Dedifferentiated amniotic fluid mesenchymal stem cell (primary cell): Measurements from ENCODE around the gene PAQR8.
"Not testable (repeated sequence)": the region's sequence is repeated elsewhere in the genome, so short reads cannot be mapped to it uniquely, and the experiment has no call there.

Experiments
- DNase-seq: peaks from one replicate; pipeline ENCODE4 v3.0.0-alpha.2; 2016; ENCODE audit errors: extremely low spot score

PAQR8 gene

DNA sequence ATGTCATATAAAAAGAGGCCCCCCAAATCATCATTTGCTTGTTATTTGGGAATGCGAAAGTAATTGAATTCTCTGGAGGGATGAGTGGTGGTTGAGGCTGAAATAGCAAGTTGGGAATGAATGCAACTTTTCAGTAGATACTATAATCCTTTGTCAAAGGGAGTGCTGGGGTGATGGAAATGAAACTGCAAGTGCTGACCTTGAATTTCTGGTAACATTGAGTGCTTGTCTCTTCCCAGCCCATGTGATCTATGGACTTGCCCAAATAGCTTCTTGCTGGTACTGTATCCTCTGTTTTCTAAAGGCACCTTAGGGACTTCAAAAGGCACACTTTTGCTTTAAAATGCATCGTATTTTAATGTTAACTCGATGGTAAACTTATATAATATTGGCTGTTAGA, 14.8 kb downstream of the PAQR8 start:
- DNase-seq, result no peak

DNA sequence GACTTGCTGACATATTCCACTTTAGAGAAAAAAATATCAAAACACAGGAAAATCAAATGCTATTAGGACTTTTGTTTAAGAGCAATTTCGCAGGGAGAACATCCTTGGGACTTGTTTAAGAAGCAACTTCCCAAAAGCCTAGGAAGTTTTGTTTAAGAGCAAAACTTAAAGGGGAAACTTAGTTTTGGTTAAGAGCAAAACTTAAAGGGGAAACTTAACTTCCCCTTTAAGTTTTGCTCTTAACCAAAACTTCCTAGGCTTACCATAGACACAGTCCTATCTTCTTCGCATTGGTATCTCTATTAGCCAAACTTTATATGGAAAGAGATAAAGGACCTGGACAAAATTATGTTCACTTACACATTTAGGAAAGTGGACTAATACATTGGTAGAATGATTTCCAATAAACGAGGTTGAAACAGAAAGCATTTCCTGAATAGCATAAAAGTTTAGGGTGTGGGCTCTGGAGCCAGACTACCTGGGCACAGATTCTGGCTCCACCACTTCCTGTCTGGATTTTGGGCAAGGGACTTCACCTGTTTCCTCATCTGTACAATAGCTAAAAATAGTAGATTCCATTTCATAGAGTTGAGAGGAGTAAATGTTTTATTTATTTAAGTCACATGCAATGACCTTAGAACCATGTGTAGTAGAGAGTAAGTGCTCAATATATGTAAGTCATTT, 15.7 kb downstream of the PAQR8 start:
- no peak for DNase-seq

DNA sequence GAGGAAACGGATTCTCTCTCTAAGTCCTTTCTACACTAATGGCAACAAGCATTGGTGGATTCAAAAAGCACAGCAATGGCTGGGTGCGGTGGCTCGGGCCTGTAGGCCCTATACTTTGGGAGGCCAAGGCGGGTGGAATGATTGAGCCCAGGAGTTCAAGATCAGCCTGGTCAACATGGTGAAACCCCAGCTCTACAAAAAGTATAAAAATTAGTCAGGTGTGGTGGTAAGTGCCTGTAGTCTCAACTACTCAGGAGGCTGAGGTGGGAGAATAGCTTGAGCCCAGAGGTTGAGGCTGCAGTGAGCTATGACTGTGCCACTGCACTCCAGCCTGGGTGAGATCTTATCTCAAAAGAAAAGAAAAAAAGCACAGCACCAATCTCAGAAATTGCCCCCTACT, 19.3 kb downstream of the PAQR8 start:
- no peak for DNase-seq

DNA sequence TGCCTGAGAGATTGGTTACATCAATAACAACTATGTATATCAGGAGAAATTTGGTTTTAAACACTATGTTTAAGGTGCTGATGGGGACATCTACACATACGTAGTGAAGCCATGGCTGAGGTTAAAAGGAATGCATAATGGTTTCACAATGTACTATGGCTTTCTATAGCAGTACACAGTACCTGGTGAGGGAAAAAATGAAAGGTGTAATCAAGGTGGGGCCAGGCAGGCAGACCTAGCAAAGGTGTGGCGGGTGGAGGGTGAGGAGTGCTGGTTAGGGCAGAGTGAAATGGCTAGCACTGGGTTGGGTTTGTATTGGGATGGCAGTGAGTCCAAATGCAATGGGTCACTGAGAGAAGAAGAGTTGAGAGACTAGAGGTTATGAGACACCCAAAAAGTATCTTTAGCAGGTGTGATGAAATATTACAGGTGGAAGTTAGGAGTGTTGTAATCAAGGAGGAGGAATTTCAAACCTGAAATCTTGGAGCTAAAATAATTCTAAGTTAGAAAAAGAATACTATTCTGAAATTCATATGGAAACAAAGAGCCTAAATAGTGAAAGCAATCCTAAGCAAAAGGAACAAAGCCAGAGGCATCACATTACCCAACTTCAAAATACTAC, 22.3 kb downstream of the PAQR8 start:
- no peak for DNase-seq

DNA sequence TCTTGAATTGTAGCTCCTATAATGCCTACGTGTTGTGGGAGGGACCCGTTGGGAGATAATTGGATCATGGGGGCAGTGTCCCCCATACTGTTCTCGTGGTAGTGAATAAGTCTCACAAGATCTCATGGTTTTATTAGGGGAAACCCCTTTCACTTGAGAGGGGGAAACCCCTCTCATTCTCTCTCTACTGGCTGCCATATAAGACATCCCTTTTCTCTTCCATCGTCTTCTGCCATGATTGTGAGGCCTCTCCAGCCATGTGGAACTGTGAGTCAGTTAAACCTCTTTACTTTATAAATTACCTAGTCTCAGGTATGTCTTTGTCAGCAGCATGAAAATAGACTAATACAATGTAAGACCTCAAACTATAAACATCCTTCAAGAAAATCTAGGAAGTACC, 23.1 kb downstream of the PAQR8 start:
- no peak for DNase-seq

DNA sequence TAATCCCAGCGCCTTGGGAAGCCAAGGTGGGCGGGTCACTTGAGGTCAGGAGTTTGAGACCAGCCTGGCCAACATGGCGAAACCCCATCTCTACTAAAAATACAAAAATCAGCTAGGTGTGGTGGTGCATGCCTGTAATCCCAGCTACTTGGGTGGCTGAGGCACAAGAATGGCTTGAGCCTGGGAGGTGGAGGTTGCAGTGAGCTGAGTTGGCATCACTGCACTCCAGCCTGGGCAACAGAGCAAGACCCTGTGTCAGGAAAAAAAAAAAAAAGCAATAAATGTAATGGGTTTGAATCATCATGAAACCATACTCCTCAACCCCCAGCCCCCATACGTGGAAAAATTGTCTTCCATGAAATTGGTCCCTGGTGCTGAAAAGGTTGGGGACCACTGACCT, 26.2 kb downstream of the PAQR8 start:
- not testable (repeated sequence) for DNase-seq

DNA sequence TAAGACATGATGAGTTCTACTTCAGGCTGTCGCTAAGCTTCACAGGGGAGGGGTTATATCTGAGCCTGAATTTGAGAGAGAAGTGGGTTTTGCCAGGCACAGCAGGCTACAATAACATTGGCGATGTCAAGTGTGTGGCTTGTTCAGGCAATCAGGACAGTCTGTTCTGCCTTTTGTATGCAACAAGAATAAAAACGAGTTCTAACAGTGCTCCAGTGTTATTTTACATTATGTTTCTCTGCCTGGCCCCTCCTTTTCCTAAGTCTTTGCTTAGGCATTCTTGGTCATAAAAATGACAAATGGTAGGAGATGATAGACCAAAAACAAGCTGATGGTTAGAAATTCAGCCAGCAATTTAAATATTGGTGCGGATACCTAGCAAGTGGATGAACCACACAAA, 26.8 kb downstream of the PAQR8 start:
- no peak for DNase-seq

DNA sequence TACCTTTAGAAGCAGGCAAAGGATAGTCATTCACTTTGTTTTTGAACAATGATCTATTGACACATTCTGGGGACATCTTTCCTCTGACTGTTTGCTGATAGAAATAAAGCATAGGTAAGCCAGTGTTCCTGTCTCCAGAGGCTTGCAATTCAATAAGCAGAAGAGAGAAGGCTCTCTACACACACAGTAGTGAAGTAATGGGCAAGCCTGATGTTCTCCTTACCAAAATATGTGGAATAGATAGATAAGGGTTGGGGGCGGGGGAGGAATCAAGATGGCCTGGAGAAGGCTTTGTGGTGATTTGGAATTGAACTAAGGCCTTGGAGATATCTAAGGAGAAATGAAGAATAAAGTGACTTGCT, 27.3 kb downstream of the PAQR8 start:
- no peak for DNase-seq

DNA sequence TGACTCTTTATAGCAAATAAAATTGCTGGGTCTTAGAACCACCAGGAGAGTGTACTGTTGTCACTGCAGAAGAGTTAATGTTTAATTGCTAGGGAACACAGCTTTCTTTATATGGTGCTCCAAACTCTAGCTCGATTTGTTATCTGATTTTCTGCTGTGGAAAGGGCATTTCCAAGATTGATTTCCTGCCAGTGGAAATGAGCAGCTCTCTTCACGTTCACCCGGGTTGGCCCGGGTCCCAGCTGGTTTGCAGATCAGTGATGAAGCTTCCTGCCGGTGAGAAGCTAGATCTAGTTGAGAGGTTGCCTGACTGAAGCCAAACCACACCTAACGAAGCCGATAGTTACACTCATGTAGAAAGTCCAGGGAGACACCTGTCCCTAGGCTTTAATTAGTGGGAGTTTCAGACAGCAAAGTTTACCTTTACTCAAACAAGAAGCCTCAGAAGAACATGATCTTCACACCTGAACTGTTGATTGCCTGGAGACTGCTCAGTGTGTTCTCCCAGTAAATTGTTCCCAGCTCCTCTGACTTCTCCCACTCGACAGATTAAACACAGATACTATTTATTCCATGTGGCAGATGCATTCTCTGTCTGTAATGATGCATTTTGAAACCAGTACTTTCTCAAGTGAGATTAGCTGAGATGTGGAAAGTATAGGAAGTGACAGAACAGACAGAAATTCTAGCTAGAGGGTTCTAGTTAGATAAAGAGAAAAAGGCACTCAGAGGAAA, 27.8 kb downstream of the PAQR8 start:
- DNase-seq, result no peak

DNA sequence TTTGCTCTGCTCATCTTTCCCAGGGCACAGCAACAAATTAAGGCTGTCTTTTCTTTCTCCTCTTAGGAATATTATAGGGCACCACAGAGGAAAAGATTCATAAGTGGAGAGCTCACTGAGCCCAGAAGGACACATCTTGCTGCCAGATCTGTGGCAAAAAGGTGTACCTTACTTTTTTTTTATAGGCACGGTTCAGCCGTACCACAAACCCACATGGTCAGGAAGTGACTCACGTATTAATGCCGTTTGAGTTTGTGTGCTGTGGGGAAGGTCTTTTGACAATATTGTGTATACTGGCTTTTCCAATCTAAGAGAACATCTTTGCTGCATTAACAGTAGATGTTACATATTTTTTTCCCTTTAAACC, 28.4 kb downstream of the PAQR8 start:
- no peak for DNase-seq

DNA sequence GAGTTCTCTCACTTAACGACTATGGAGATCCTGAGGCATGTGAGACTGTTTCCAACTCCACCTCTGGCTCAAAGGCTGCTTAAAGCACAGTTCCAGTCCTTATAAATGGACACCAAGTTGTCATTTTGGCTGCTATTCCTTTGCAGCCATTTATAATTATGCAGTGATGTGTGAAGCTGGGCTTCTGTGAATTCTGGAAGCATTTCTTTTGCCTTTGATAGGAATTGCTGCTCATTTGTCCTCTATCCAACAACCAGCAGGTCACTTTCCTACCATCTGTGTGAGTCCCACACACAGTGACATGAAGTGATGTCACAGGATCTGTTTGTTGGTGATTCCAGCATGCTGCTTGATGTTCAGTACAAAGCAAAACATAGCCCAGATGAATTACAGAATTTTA, 29.6 kb downstream of the PAQR8 start:
- DNase-seq, result no peak

DNA sequence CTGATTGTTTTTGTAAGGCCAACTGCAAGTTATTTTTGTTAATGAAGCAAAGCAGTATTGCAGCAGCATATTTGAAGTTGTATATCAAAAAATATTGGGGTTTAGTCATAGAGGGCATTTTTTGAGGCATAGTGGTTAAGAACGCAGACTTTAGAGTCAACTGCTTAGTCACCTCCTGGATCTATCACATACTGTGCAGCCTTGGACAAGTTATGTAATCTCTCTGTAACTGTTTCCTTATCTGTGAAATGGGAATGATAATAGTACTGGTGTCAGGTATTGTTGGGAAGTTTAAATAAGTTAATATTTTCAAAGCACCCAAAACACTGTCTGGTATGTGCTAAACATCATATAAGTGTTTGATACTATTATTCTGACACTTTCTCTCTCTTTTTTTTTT, 31.0 kb downstream of the PAQR8 start:
- peak; percentile 34 for DNase-seq

DNA sequence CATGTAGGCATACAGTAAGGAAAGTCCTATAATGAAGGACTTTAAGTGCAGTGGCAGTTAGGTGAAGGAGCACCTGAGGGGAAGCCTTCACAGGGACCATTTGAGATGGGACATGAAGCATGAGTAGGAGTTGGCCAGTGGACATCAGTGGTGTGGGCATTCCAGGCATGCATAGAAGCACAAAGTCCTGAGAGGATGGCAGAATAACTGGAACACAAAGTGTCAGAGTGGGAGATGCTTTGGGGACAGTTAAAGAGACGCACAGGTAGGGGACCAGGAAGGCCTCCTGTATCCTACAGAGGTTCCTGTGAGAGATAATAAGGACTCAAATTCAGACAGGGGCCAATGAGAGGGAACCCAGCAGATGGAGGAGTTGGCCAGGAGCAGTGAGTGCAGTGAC, 31.8 kb downstream of the PAQR8 start:
- no peak for DNase-seq

DNA sequence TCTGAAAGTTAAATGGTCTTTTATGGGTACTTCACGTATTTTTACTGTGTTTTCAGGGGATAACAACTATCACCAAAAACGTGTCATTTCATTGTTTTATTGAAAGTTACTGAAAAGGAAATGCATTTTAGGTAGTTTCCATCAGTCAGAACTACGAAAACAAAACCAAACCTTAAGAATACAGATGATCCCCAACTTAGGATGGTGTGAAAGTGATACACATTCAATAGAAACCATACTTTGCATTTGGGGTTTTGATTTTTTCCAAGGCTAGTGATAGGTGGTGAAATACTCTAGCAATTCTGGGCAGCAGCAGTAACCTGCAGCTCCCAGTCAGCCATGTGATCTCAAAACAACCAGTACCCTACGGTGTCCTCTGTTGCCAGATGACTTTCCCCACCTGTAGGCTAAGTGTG, 32.3 kb downstream of the PAQR8 start:
- DNase-seq, result no peak

DNA sequence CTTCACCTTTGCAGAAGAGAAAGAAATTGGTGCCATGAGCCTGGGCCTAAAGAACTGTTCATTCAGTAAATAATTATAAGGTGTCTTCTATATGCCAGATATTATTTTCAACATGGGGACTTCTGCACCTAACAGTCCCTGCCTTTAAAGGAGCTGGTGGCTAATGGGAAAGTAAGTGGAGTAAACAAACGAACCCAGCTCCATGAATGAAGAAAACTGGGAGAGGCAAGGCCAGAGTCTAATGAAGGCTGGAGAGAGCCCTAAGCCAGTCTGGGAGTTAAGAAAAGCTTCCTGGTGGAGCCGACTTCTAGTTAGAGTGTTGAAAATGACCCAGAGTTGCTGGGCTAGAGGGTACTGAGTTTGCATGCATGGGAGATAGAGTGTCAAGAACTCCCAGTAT, 34.0 kb downstream of the PAQR8 start:
- no peak for DNase-seq

DNA sequence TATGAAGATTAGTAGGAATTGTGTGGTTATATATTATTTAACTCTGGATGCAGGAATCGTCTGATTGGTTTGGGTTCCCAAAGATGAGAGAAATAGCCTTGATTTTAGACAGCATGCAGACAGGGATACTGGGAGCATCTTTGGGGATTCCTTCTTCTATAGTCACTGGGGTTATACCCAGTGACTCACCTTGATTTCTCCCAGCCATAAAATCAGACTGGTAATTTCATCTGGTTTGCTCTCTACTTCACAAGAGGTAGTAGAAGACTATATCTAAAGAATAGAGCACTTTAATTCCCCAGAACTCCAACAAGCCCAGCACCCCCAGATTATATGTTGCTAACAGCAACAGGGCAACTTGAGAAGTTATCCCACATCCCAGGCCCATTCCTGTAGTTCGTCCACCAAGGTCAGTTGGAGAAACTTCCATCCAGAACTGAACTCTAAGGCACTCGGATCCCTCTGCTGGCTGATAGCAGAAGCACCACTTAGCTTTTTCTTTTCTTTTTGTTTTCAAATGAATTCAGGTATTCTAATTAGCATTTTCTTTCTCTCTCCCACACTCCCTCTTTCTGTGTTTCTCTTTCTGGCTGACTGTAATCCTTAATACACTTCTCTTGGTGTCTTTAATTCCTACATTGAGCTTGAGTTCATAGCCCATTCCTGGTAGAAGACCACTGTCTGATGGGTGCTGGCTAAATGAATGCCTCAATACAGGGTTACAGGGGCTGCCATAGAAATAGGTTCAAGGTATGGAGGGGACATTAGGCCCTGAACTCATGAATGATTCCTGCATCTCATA, 37.8 kb downstream of the PAQR8 start:
- DNase-seq, result peak; percentile 70

DNA sequence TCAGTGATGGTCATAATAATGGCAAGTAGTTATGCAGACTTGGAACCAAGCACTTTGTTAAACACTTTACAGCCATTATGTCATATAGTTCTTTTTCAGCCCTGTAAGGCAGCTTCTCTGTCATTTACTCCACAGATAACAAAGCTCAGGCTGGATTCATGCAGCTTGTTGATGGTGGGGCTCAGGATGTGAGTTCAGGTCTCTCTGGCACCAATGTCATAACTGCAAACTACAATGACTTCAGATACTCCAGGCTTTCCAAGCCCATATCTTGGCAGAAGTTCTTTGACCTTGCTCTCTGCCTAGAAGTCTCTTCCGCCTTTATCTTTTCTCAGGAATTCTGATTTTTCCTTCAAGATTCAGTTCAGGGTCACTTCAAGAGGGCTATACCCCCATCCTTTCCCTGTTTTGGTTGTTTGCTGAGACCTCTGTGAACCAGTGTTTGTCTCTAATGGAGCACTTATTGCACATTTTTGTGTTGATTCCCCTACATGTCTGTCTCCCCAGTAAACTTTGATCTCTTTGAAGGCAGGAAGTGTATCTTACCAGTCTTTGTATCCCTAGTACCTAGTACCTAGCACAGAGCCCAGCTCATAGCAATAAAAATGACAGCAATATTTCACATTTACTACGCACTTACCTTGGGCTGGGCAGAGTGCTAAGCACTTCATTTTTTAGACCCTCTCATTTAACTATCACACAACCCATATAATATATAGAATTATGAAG, 38.5 kb downstream of the PAQR8 start:
- DNase-seq, result no peak

DNA sequence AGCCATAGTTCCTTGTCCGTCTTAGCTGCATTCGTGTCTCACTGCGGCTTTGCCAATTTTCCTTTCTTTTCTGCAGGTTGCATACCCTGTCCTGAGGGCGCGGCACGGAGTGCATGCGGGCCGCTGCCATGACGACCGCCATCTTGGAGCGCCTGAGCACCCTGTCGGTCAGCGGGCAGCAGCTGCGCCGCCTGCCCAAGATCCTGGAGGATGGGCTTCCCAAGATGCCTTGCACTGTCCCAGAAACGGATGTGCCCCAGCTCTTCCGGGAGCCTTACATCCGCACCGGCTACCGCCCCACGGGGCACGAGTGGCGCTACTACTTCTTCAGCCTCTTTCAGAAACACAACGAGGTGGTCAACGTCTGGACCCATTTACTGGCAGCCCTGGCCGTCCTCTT, 41.1 kb downstream of the PAQR8 start:
- DNase-seq, result no peak

DNA sequence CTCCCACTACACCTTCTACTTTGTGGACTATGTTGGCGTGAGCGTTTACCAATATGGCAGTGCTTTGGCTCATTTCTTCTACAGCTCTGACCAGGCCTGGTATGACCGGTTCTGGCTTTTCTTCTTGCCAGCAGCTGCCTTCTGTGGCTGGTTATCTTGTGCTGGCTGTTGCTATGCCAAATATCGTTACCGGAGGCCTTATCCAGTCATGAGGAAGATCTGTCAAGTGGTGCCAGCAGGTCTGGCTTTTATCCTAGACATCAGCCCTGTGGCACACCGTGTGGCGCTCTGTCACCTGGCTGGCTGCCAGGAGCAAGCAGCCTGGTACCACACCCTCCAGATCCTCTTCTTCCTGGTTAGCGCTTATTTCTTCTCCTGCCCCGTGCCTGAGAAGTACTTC, 41.7 kb downstream of the PAQR8 start:
- DNase-seq, result no peak

DNA sequence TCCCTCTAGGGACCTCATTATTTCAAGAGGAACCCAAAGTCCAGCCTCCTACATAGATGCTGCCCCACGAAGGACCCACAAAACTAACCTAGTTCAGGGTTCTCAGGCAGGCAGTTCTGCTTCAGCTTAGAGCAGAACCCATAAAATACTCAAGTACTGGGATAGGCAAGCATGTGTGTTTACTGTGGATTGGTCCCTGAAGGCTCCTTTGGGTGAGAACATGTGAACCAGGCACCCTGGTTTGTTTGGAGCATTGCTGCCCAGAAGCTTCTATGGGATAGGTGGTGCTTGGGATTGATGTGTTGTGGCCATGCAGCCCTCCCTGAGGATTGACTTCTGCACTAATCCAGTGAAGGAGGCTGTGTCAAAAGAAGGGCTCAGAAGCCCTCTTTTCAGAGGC, 43.3 kb downstream of the PAQR8 start:
- DNase-seq, result no peak

DNA sequence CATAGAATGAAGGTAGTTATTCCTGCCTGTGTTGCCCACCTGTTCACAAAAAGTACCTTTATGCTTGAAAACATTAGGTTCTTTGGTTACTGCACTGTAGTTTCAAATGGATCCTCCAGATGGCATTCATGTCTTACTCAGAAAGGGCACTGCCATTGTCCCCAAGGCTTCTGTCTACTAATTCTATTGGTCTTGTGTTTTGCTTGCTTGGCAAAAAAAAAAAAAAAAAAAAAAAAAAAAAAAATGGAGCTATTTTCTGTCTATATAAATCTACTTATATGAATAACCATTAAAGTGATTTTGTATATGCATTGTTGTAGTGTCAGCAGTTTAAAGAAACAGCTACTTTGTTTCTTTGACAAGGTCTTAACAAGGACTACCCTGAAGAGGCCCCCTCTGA, 45.5 kb downstream of the PAQR8 start:
- peak; percentile 41 for DNase-seq

DNA sequence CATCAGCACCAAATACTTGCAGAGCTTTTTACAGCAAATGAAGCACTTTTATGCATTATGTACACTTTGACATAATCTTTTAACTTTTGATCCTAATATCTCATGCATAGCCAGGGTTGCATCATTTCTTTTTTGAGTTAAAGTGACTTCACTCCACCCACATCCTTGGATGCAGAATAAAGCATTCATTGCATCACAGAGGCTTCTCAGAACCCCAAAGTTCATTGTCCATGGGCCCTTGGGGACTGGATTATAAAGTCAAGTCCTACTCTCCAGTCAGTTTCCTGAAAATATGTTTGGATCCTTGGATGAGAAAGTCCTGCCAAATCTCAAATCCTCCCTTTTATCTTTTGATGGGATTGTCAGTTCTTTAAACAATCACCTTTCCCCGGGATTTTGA, 47.5 kb downstream of the PAQR8 start:
- DNase-seq, result peak; percentile 36
